IPS-15b (cell line): ENCODE data around the gene NRN1.

ENCODE experiments used
- H3K27me3 ChIP-seq: one replicate; pipeline ENCODE4 v1.6.1; 2013; ENCODE audit warnings: low read length; ENCODE audit not compliant: control insufficient read depth, insufficient read depth
- H3K36me3 ChIP-seq: one replicate; pipeline ENCODE4 v1.6.1; 2013; ENCODE audit warnings: low read length; ENCODE audit not compliant: control insufficient read depth, insufficient read depth
- H3K4me1 ChIP-seq: one replicate; pipeline ENCODE4 v1.6.1; 2013; ENCODE audit warnings: mild to moderate bottlenecking, low read length; ENCODE audit not compliant: control insufficient read depth, insufficient read depth
- H3K4me3 ChIP-seq: one replicate; pipeline ENCODE4 v1.5.1; 2013; ENCODE audit warnings: low read depth, low read length
- H3K9ac ChIP-seq: one replicate; pipeline ENCODE4 v1.6.1; 2013; ENCODE audit warnings: low read depth, mild to moderate bottlenecking, low read length
- H3K9me3 ChIP-seq: one replicate; pipeline ENCODE4 v1.6.1; 2013; ENCODE audit warnings: mild to moderate bottlenecking, low read length; ENCODE audit not compliant: control insufficient read depth, insufficient read depth

NRN1 gene

GRCh38 chr6:5967594-5967993 is 39.1 kb downstream of the NRN1 start:
- H3K9me3 ChIP-seq: no peaks in the 10 kb centered on the region
- no peak overlapping the region for H3K9ac ChIP-seq
- no peak overlapping the region for H3K4me3 ChIP-seq
- no peaks in the 10 kb centered on the region for H3K27me3 ChIP-seq
- no peaks in the 10 kb centered on the region for H3K4me1 ChIP-seq
- H3K36me3 ChIP-seq: no peaks in the 10 kb centered on the region

GRCh38 chr6:5962794-5963193 is 43.9 kb downstream of the NRN1 start:
- Histone ChIP-seq H3K4me3 (no peak overlapping the region), H3K9me3 (no peaks in the 10 kb centered on the region), H3K36me3 (no peaks in the 10 kb centered on the region), H3K9ac (no peak overlapping the region), H3K4me1 (no peaks in the 10 kb centered on the region), H3K27me3 (no peaks in the 10 kb centered on the region)

GRCh38 chr6:5961836-5962235 is 44.9 kb downstream of the NRN1 start:
- Histone ChIP-seq H3K36me3 (no peaks in the 10 kb centered on the region), H3K4me3 (no peak overlapping the region), H3K9me3 (no peaks in the 10 kb centered on the region), H3K27me3 (no peaks in the 10 kb centered on the region), H3K4me1 (no peaks in the 10 kb centered on the region), H3K9ac (no peak overlapping the region)

- H3K9ac ChIP-seq: no peak overlapping the region
Observed at GRCh38 chr6:5960456-5960855, 46.3 kb downstream of the NRN1 start.

GRCh38 chr6:5958921-5959320 is 47.8 kb downstream of the NRN1 start:
- H3K4me3 ChIP-seq: no peak overlapping the region
- no peaks in the 10 kb centered on the region for H3K36me3 ChIP-seq
- no peaks in the 10 kb centered on the region for H3K4me1 ChIP-seq
- no peaks in the 10 kb centered on the region for H3K27me3 ChIP-seq
- H3K9me3 ChIP-seq: no peaks in the 10 kb centered on the region
- no peak overlapping the region for H3K9ac ChIP-seq

More at GRCh38 chr6:5960456-5960855, 46.3 kb downstream of the NRN1 start:
- Histone ChIP-seq H3K4me1 (no peaks in the 10 kb centered on the region), H3K4me3 (no peak overlapping the region), H3K9me3 (no peaks in the 10 kb centered on the region), H3K36me3 (no peaks in the 10 kb centered on the region), H3K27me3 (no peaks in the 10 kb centered on the region)

- Histone ChIP-seq H3K36me3 (no peaks in the 10 kb centered on the region), H3K4me3 (no peak overlapping the region), H3K4me1 (no peaks in the 10 kb centered on the region), H3K9me3 (no peaks in the 10 kb centered on the region), H3K9ac (no peak overlapping the region), H3K27me3 (no peaks in the 10 kb centered on the region)
Observed at GRCh38 chr6:5956939-5957338, 49.8 kb downstream of the NRN1 start.

GRCh38 chr6:5950361-5950785 is 56.4 kb downstream of the NRN1 start:
- H3K27me3 ChIP-seq: no peaks in the 10 kb centered on the region
- H3K9me3 ChIP-seq: no peaks in the 10 kb centered on the region
- no peak overlapping the region for H3K4me3 ChIP-seq
- no peak overlapping the region for H3K9ac ChIP-seq
- H3K36me3 ChIP-seq: no peaks in the 10 kb centered on the region
- no peaks in the 10 kb centered on the region for H3K4me1 ChIP-seq
